Ascending aorta (tissue), 2 donors: ENCODE measurements around the gene WDR45B. TPM values are rescaled to one million over a fixed set of nuclear protein-coding genes. Genes with fewer than 3 reads are reported as not detected.
A peak's percentile ranks its signal among the peaks of the same experiment; 100 is the strongest.
"Not testable (repeated sequence)": the region's sequence is repeated elsewhere in the genome, so short reads cannot be mapped to it uniquely, and the experiment has no call there.

Experiments used
- DNase-seq, 2 donors: peaks; one replicate each; pipeline ENCODE4 v3.0.0-alpha.2; 2019; ENCODE audit warnings: low spot score in 2 of 2
- H3K27ac ChIP-seq, 2 donors: fragments of 200-600 bp; sonication (generic); one replicate each; pipeline ENCODE4 v1.5.1; 2016 to 2017; ENCODE audit warnings: mild to moderate bottlenecking in 1 of 2
- H3K27me3 ChIP-seq: fragments of 200-600 bp; sonication (generic); one replicate; pipeline ENCODE4 v1.5.1; 2017
- H3K36me3 ChIP-seq, 2 donors: fragments of 200-600 bp; sonication (generic); one replicate each; pipeline ENCODE4 v1.5.1; 2016
- H3K4me1 ChIP-seq, 2 donors: fragments of 200-600 bp; sonication (generic); one replicate each; pipeline ENCODE4 v1.5.1; 2016 to 2017; ENCODE audit warnings: mild to moderate bottlenecking in 1 of 2
- H3K4me3 ChIP-seq, 2 donors: fragments of 200-600 bp; sonication (generic); one replicate each; pipeline ENCODE4 v1.5.1; 2016 to 2017; ENCODE audit warnings: mild to moderate bottlenecking in 1 of 2
- H3K9me3 ChIP-seq, 2 donors: fragments of 200-600 bp; sonication (generic); one replicate each; pipeline ENCODE4 v1.5.1; 2016
- intact Hi-C: fragments of 100-400 bp; cut with DNase I; formaldehyde crosslinking; loops from one replicate; pipeline ENCODE4 v1.15.1; 2023
- total RNA-seq: library from RNA; depleted of rRNA; stranded (reverse); fragments of >200 nt; gene quantifications from one replicate; pipeline ENCODE4 v1.1.0, GENCODE V29; 2016
- TF ChIP-seq, protein P1 (sequence below), 3 experiments: fragments of 200-600 bp in 2 of 3; fragments of 450-650 bp in 1 of 3; sonication (generic) in 2 of 3; IDR thresholded peaks; one replicate each; pipeline ENCODE4 v1.5.1; 2016 to 2019; ENCODE audit warnings: antibody characterized with exemption in 3 of 3, mild to moderate bottlenecking in 1 of 3, moderate library complexity in 1 of 3

The WDR45B gene
- total RNA-seq, 1 donor from 2014 or later: 53.7 TPM

DNA sequence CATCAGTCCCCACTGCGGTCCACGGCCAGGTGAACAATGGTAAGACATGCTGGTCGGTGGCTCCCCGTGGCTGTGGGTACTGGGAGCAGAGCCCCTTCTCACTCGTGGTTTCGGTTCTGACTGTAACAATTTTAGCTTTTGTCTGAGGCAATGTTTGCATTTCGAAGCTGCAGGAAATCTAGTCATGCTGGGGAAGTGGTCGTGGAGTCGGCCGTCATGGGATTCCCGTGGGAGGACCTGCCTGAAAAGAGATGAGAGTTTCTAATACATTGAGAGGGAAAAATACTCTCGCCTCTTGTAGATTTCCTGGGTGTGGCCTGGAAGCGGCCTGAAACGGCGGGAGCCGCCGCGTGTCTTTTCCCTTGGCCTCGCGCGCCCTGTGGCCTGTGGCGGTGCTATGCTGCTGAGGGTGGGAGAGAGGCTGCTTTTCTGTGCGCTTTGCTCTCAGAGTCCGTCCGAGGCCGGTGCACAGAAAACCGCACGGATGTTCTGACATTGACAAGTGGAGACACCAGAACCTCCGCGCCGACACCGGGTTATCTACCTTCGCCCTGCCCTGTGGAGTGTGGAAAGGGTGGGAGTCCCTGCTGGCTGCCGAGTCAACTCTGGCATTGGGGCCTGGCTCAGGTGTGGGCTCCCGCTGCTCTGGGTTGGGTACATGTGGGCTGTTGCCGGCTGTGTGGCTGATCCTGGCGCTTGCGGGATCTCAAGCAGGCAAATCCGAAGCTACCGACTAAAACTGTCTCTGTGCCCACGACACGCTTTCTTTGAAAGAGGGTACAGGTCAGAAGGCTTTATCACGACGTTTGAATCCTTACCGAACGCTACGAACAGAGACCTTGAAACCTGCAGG lies 60.8 kb downstream of the WDR45B start:
- H3K27ac ChIP-seq: no peak overlapping the region
- TF ChIP-seq, protein P1, sequence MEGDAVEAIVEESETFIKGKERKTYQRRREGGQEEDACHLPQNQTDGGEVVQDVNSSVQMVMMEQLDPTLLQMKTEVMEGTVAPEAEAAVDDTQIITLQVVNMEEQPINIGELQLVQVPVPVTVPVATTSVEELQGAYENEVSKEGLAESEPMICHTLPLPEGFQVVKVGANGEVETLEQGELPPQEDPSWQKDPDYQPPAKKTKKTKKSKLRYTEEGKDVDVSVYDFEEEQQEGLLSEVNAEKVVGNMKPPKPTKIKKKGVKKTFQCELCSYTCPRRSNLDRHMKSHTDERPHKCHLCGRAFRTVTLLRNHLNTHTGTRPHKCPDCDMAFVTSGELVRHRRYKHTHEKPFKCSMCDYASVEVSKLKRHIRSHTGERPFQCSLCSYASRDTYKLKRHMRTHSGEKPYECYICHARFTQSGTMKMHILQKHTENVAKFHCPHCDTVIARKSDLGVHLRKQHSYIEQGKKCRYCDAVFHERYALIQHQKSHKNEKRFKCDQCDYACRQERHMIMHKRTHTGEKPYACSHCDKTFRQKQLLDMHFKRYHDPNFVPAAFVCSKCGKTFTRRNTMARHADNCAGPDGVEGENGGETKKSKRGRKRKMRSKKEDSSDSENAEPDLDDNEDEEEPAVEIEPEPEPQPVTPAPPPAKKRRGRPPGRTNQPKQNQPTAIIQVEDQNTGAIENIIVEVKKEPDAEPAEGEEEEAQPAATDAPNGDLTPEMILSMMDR (IDR thresholded peaks at IDR 0.05): no peak
- H3K27me3 ChIP-seq: no peaks in the 10 kb centered on the region
- H3K36me3 ChIP-seq: peaks cover 32 to 36% of the 10 kb centered on the region in 2 donors
- peaks cover 0 to 14% of the 10 kb centered on the region in 2 donors for H3K4me1 ChIP-seq
- no peak for DNase-seq
- H3K9me3 ChIP-seq: no peaks in the 10 kb centered on the region
- no peak overlapping the region for H3K4me3 ChIP-seq
- intact Hi-C loops: no loop called here

DNA sequence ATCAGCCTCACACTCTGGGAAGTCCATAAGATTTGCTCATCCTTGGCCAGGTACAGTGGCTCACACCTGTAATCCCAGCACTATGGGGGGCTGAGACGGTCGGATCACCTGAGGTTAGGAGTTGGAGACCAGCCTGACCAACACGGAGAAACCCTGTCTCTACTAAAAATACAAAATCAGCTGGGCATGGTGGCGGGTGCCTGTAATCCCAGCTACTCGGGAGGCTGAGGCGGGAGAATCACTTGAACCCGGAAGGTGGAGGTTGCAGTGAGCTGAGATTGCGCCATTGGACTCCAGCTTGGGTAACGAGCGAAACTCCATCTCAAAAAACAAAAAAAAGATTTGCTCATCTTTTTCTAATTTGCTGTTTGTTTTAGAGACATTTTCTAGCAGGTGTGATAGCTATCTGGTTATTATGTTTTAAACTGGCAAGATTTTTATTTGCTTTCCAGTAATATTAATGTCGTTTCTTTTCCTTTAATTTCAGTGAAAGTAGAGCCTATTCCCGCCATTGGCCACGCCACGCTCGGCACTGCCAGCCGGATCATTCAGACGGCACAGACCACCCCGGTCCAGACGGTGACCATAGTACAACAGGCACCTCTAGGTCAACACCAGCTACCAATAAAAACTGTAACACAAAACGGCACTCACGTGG lies 61.5 kb downstream of the WDR45B start:
- Histone ChIP-seq H3K27me3 (no peaks in the 10 kb centered on the region), H3K36me3 (peaks cover 38 to 39% of the 10 kb centered on the region in 2 donors), H3K4me3 (no peak overlapping the region), H3K9me3 (no peaks in the 10 kb centered on the region), H3K4me1 (peaks cover 0 to 7% of the 10 kb centered on the region in 2 donors), H3K27ac (no peak overlapping the region)
- DNase-seq: no peak
- TF ChIP-seq, protein P1 (IDR thresholded peaks at IDR 0.05): no peak
- intact Hi-C loops: no loop called here

DNA sequence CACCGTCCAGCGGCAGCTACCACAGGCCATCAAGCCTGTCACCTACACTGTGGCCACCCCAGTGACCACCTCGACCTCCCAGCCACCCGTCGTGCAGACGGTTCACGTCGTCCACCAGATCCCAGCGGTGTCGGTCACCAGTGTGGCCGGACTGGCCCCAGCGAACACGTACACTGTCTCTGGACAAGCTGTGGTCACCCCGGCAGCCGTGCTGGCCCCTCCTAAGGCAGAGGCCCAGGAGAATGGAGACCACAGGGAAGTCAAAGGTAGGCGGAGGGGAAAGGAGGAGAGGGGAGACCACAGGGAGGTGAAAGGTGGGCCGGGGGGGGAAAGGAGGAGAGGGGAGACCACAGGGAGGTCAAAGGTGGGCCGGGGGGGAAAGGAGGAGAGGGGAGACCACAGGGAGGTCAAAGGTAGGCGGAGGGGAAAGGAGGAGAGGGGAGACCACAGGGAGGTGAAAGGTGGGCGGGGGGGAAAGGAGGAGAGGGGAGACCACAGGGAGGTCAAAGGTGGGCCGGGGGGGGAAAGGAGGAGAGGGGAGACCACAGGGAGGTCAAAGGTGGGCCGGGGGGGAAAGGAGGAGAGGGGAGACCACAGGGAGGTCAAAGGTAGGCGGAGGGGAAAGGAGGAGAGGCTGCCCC lies 62.2 kb downstream of the WDR45B start:
- DNase-seq, H3K9me3 ChIP-seq, intact Hi-C loops, H3K27me3 ChIP-seq, H3K4me3 ChIP-seq, H3K4me1 ChIP-seq: not testable (repeated sequence)
- H3K36me3 ChIP-seq: peaks cover 38 to 39% of the 10 kb centered on the region in 2 donors
- H3K27ac ChIP-seq: peak overlapping the region; percentile 14 to 48

DNA sequence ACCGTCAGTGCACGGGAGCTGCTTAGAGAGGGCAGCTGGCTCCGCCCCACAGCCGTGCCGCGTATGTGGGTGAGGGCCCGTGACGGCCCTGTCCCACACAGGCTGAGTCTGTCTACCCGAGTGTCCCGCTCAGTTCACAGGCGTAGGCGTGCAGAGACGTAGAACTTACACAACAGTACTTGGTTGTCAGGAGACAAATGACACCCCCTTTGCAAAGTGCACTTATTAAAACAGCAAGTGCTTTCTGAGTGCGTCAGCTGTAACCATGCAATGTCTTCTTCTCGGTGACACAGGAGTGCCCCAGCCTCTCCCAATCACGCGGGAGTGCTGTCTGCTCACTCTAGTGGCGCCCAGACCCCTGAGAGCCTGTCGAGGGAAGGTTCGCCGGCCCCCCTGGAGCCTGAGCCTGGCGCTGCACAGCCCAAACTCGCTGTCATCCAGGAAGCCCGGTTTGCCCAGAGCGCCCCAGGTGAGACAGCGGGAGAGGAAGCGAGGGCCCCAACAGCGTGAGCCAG lies 64.5 kb downstream of the WDR45B start:
- Histone ChIP-seq H3K4me1 (no peaks in the 10 kb centered on the region), H3K27me3 (no peaks in the 10 kb centered on the region), H3K36me3 (peaks cover 39 to 41% of the 10 kb centered on the region in 2 donors), H3K27ac (no peak overlapping the region), H3K9me3 (no peaks in the 10 kb centered on the region), H3K4me3 (no peak overlapping the region)
- intact Hi-C loops: no loop called here
- TF ChIP-seq, protein P1 (IDR thresholded peaks at IDR 0.05): no peak
- DNase-seq: no peak

DNA sequence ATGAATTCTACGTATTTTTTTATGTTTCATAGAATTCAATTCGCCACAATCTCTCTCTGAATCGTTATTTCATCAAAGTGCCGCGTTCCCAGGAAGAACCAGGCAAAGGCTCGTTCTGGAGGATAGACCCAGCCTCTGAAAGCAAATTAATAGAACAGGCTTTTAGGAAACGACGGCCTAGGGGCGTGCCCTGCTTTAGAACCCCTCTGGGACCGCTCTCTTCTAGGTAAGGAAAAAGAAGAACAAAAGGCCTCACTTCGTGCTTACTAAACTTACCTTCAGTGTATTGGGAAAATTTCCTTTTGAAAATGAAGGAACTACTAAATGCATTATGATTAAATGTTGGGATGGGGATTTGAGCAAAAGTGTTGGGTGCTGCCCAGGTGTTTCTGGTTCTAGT lies 65.5 kb downstream of the WDR45B start:
- Histone ChIP-seq H3K4me3 (no peak overlapping the region), H3K27me3 (no peaks in the 10 kb centered on the region), H3K36me3 (peaks cover 35 to 46% of the 10 kb centered on the region in 2 donors), H3K4me1 (no peaks in the 10 kb centered on the region), H3K9me3 (no peaks in the 10 kb centered on the region), H3K27ac (no peak overlapping the region)
- DNase-seq: no peak
- TF ChIP-seq, protein P1 (IDR thresholded peaks at IDR 0.05): no peak
- intact Hi-C loops: no loop called here
